OCI-M1 (cell line): Measurements from ENCODE around the gene ABL1.
"Not testable (repeated sequence)": the region's sequence is repeated elsewhere in the genome, so short reads cannot be mapped to it uniquely, and the experiment has no call there.

Source experiments
- DNase-seq: peaks from one replicate; lab custom pipeline; 2025; lab: John Stamatoyannopoulos, UW

Gene ABL1

DNA sequence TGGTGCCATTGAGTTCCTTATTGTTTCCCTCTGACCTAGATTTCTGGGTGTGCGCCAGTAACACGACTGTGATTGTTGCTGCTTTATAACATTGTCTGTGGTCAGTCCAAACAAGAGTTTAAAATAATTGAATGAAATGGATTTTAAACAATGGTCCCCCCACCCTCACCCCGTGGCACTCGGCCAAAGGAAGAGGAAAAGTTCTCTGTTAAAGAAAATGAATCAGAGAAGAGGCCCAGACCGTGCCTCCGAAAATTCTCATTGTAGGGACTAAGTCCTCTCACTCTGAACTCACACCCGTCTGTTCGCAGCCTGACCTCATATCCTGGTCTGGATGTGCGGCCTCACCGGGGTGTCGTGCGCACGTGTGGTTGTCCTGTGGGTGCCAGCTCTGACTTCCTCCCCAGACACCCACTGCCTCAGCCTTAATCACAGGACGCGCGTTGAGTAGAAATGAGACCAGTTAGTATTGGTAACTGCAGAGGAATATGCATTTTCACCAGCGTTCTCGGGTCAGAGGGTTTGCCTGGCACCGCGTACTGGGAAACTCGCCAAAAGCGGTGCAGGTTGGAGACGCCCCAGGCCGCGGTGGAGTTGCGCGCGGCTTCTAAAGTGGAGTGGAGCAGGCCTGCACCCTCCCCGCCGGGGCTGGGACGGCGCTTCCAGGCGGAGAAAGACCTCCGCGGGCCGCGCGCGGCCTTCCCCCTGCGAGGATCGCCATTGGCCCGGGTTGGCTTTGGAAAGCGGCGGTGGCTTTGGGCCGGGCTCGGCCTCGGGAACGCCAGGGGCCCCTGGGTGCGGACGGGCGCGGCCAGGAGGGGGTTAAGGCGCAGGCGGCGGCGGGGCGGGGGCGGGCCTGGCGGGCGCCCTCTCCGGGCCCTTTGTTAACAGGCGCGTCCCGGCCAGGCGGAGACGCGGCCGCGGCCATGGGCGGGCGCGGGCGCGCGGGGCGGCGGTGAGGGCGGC, at the start of gene ABL1:
Gene ABL1 (plus strand): TSS at position 884 of the 966 bp plus-strand sequence. CDS start 193 bp downstream, outside the sequence.
- DNase-seq = peak; percentile 83

DNA sequence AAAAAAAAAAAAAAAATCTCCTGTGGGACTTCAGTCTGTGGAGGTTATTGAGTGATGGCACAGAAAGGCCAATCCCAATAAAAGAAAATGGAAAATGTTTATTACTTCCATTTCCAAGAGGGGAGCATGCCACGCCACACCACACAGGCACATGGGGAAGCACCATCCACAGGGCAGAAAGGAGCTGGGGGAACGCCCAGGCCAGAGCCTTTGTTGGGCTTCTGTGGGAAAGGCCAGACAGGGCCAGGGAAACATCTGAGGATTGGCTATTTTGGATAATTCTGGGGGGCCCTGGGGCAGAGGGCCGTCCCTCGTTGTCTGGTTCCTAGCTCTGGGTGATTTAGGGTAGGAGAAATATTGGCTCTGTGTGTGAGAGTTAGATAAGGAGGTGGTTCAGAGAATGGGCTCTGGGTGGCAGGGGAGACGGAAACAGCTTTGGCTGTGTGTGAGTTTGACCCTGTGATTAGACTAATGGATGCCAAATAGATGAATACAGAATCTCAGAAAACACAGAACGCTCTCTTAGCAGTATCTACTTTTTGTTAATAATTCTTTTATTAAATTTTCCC, 49.0 kb upstream of the ABL1 start:
- peak; percentile 10 for DNase-seq

DNA sequence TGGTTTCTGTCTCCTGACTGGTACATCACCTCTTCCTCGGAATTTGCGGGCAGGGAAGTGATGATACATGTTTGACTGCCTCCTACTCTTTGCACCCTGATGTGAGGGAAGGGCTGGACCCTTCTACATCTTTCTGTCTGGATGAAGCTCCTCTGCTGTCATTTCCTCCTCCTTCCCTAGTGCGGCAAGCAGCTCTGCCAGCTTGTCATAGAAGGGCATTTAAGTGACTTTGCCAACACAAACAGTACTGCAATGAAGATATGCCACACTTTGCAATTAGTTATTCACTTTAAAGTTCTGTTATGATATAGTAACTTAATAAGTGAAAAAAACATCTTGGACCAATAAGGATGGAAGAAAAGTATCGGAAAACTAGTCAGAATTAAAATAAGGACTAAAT, 48.5 kb upstream of the ABL1 start:
- DNase-seq = no peak

DNA sequence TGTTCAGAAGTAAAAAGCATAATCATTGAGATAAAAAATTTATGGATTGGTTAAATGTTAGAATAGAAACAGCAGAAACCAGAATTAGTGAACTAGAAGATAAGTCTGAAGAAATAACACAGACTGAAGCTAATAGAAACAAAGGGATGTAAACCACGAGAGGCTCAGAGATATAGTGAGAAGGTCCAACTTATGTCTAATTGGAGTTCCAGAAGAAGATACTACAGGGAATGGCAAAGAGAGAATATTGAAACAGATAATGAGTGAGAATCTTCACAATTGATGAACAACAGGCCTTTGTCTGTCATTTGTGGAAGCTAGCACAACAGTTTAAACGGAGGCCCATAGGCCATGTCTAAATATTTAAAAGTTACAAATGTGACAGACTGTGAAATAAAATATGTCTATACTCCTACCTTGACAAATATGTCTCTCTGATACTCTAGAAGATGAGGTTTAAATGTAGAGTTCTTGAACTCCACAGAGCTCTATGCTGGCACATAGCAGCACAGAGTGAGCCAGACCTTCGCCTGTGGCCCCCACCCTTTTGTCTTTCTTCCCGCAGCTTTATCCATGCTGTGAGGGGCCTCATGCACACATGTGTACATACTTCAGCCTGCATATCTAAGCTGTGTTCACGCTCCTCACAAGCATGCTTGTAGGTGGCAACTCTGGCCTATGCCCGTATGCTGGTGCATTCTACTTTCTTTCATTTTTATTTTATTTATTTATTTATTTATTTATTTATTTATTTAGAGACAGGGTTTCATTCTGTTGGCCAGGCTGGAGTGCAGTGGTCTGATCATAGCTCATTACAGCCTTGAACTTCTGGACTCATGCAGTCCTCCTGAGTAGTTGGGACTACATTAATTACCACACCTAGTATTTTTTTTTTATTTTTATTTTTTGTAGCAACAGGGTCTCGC, 45.0 kb upstream of the ABL1 start:
- DNase-seq = no peak

DNA sequence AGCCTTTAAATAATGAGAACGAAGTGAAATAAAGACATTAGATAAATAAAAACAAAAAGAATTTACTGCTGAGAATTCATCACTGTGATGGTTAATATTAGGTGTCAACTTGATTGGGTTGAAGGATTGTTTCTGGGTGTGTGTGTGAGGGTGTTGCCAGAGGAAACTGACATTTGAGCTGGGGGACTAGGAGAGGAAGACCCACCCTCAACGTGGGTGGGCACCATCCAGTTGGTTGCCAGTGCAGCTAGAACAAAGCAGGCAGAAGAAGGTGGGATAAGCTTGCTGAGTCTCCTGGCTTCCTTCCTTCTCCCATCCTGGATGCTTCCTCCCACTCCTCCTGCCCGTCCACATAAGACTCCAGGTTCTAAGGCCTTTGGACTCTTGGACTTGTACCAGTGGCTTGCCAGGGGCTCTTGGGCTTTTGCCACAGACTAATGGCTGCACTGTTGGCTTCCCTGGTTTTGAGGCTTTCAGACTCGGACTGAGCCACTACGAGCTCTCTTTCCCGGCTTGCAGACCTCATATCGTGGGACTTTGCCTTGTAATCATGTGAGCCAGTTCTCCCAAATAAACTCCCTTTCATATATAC, 43.7 kb upstream of the ABL1 start:
- no peak for DNase-seq

DNA sequence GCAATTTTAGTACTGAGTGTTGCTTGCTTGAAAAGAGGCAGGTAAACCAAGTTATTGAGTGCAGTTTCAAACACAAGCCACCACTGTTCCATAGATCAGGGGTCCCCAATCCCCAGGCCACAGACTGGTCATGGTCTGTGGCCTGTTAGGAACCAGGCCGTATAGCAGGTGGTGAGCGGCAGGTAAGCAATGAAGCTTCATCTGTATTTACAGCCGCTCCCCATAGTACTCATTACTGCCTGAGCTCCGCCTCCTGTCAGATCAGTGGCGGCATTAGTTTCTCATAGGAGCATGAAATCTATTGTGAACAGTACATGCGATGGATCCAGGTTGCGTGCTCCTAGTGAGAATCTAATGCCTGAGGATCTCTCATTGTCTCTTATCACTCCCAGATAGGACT, 41.5 kb upstream of the ABL1 start:
- DNase-seq = no peak

DNA sequence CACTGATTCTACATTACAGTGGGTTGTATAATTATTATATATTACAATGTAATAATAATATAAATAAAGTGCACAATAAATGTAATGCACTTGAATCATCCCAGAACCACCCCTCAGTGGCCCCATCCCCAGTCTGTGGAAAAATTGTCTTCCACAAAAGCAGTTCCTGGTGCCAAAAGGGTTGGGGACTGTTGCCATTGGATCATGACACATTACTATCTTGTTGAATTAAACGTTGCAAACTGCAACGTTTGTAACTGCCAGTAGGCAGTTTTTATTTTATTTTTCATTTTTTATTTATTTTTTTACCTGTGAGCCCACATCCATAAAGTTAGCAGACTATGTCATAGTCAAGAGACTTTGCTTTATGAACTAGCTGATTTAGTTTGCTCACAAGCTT, 41.0 kb upstream of the ABL1 start:
- not testable (repeated sequence) for DNase-seq

DNA sequence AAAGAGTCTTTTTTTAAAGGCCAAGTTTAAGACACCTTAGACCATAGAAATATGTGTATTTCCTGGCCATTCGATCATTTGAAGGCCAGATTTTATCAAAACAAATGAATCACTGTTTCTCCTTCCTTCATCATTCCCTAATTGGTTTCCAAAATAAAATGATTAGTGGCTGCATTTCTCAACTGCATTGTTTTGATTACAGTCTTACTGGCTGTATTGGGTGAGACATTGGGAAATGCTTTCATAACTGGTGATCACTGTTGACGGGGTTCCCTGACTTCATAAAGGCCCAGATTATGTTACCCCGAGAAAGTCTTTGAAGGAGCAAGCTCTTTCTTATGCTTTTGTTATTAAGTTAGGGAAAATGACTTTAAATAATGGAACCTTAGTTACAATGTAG, 40.6 kb upstream of the ABL1 start:
- not testable (repeated sequence) for DNase-seq

DNA sequence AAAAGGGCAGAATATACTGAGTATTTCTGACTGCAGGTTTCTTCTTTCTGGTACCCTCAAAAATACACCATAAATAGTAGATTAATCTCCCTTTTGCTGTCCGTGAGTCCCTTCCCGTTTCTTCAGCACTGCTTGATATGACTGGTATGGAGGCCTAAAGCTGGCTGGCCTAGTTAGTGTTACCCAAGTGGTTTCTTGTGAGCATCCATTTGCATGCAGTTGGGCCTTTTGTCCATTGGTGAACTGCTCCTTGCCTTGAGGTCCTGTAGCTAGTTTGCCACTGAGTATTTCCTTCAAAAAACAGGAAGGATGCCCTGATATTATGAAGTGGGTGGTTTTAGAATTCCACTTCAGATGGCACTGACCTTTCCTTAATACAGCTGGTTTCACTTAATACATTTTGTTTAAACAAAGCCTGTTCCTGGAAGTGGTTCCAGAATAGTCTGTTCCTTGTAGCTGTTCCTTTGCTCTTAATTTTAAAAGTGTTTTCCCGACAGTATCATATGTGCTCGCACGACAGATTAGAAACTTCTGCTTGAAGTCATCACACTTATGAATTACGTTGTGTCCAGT, 40.0 kb upstream of the ABL1 start:
- no peak for DNase-seq

DNA sequence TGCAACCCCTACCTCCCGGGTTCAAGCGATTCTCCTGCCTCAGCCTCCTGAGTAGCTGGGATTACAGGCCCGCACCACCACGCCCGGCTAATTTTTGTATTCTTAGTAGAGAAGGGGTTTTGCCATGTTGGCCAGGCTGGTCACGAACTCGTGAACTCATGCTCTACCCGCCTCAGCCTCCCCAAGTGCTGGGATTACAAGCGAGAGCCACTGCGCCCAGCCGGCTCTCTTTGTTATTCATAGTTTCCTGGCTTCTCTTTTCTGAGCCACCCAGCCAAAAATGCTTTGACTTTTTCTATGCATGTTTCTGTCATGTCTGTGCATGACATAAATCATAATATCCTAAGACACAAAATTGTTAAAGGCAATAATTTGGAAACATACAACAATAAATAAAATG, 31.9 kb upstream of the ABL1 start:
- DNase-seq = not testable (repeated sequence)

DNA sequence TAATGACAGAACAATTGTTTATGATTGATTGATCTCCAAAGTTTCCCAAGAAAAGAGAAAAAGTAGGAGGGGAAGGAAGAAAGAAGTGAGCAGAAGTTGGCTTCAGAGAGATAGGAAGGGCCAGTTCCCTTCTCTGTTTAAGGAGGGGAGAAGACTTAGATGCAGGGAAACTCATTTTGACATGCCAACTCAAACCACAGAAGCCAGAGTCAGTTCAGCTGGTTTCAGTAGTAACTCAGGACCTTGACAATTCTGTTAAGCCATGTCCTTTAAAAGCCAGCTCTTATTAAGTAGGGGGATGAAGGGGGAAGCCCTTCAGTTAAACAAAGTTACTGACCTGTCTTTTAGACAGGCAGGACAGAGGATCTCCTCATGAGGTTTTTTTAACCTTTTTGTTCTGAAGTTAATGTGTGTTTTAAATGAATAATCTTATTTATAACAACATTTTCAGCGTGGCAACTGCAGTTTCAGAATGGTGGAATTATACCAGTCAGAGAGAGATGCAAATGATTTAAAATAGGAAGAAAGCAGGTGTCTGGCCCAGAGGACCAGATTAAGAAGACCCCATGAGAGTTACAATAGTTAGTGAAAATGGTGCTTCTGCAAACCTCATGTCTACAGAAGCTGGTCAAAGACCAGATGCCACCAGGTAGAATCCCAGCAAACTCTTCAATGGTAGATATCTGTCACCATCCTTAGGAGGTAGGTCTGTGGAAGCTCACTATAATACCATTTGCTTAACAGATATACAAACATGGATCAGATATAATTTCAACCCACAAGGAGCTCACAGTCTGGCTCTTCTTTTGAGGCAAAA, 29.3 kb upstream of the ABL1 start:
- no peak for DNase-seq

DNA sequence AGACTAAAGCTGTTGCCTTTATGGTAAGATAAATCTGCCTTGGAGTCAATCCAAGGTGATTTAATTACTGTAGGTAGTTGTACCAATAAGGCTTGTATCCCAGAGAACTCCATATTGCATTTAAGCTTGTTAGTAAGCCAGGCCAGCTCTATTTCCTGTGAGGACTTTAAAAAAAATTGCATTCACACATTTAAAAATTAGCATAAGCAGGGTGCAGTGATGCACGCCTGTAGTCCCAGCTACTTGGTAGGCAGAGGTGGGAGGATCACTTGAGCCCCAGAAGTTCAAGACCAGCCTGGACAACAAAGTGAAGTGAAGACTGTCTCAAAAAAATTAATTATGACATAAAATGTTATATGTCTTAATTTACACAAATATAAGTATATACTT, 28.7 kb upstream of the ABL1 start:
- DNase-seq = no peak

DNA sequence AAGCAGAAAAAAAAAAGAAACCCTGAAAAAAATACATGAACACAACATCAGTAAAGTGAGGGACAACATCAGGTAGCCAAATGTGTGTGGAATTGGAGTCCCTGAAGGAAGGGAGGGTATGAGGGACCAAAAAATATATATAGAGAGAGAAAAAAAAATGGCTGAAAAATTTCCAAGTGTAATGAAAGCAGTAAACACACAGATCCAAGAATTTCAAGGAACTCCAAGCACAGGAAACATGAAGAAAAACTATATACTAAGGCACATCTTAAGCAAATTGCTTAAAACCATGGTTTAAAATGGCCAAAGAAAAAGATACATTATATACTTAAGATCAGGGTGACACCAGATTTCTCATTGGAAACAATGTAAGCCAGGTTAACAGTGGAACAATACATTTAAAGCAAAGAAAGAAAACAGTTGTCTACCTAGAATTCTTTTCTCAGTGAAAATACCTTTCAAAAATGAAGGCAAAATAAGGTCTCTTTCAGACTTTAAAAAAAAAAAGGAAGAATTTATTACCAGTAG, 24.4 kb upstream of the ABL1 start:
- DNase-seq = no peak

DNA sequence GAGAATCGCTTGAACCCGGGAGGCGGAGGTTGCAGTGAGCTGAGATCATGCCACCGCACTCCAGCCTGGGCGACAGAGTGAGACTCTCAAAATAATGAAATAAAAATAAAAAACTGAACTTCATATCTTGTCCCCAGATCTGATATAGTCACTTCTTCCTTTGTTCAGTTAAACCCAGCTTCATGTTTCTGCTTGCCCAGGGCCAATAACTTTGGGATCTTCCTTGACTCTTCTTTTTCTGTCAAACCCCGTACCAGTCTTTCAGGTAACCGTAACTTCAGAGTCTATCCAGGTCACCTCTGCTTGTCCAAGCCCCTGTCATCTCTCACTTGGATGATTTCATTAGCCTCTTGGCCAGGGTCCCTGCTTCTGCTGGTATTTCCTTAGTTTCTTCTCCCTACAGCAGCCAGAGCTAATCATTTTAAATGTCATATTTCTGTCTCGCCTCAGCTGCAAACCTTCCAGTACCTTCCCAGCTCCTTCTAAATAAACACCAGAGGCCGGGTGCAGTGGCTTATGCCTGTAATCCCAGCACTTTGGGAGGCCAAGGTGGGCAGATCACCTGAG, 19.7 kb upstream of the ABL1 start:
- no peak for DNase-seq

DNA sequence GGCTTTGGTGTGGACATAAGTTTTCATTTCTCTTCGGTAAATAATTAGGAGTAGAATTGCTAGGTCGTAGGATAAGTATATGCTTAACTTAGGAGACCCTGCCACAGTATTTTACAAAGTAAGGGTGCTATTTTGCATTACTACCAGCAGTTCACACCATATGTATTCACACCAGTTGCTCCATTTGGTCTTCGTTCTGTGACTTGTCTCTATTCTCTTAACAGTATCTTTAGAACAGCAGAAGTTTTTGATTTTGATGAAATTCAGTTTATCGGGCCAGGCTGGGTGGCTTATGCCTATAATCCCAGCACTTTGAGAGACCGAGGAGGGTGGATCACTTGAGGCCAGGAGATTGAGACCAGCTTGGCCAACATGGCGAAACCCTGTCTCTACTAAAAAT, 17.1 kb upstream of the ABL1 start:
- DNase-seq = no peak

DNA sequence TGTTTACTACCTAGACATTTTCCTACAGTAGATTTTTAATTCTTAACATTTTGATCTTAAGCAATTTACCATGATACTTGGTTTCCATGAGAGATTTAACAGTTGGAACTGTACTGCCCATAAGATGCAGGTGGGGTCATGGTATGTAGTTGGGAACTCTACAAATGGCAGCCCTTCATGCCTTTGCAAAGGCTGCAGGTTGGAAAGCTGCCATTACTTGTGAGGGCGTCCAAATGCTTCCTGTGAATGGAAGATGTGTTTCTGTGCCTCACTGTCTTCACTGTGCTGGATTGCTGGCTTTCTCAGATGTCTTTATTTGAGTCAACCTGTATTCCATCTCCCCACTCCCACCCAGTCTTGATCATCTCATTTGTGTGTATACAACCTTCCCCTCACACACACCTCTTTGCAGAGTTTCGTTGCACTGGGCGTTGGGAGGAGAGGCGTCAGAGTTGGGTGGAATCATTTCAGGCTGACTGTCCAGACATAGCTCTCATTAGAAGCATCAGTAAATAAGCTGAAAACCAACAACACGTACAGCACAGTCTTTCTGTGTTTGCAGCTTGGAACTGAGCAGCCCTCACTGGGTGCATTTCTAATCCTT, 14.8 kb upstream of the ABL1 start:
- no peak for DNase-seq

DNA sequence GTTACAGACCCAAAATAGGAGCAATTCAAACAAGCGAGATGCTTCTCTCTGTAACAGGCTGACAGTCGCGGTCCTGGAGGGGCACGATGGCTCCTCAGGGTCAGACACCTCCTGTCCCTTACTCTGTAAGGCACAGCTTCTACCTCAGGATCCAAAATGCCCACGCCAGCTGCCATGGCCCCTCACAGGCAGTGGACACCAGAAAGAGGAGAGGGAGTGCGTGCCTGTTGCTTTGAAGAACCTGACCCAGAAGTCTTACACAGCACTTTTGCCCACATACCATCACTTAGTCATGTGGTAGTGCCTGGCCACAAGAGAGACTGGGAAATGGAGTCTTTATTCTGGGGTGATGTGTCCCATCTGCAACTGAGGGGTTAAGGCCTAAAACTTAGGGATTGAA, 11.6 kb upstream of the ABL1 start:
- no peak for DNase-seq

DNA sequence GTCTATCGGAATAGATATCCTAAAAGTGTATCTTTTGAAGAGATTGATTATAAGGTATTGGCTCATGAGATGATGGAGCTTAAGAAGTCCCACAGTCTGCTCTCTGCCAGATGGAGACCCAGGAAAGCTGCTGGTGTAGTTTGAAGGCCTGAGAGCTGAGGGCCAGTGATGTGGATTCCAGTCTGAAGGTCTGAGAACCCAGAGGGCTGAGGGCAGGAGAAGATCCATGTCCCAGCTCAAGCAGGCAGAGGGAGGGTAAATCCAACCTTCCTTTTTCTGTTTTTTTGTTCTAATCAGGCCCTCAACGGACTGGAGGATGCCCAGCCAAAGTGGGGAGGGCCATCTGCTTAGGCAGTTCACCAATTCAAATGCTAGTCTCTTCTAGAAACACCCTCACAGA, 11.0 kb upstream of the ABL1 start:
- no peak for DNase-seq

DNA sequence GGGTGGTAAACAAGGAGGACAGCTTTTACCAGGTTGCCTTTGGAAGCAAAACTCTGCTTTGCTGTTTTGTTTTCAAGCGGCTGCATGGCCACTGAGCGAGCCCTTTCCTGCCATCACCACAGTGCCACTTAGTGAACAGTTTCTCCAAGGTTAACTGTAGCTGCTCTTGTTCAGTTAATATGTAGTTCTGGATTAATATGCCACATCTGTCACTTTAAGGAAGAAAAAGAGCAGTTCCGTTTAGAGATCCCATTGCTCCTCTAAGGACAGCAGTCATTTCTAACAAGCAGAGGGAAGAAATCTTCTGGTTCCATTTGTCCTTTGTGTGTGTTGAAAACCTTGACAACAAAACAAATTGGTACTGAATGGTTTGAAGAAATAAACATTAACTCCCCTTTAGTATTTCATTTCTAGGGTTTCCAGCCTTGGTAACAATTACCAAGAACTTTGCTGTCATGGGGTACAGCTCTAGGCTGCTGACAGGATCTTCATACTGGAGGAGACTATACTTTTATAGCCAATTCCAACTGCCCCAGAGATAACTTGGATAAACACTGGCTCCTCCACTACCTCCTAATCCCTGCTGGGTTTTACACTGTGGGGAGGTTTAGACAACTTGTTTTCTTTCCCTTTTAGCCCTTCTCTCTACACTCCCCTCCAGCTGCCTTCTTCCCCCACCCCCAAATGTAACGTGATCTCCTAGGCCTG, 10.3 kb upstream of the ABL1 start:
- peak; percentile 61 for DNase-seq
